Esophagus squamous epithelium (tissue), 4 donors: Measurements from ENCODE around the gene DDX54.

Experiments
- POLR2A ChIP-seq, 4 donors: fragments of 450-650 bp; IDR thresholded peaks; one replicate each; pipeline ENCODE4 v1.6.1; 2017; ENCODE audit warnings: antibody characterized with exemption in 4 of 4, mild to moderate bottlenecking in 4 of 4, moderate library complexity in 3 of 4
- TF ChIP-seq, protein P1 (sequence below), 6 experiments: fragments of 450-650 bp in 4 of 6; fragments of 200-600 bp in 2 of 6; sonication (generic) in 2 of 6; IDR thresholded peaks; one replicate each; pipeline ENCODE4 v1.5.1; 2016 to 2019; ENCODE audit warnings: antibody characterized with exemption in 6 of 6, mild to moderate bottlenecking in 4 of 6, moderate library complexity in 4 of 6

DNA sequence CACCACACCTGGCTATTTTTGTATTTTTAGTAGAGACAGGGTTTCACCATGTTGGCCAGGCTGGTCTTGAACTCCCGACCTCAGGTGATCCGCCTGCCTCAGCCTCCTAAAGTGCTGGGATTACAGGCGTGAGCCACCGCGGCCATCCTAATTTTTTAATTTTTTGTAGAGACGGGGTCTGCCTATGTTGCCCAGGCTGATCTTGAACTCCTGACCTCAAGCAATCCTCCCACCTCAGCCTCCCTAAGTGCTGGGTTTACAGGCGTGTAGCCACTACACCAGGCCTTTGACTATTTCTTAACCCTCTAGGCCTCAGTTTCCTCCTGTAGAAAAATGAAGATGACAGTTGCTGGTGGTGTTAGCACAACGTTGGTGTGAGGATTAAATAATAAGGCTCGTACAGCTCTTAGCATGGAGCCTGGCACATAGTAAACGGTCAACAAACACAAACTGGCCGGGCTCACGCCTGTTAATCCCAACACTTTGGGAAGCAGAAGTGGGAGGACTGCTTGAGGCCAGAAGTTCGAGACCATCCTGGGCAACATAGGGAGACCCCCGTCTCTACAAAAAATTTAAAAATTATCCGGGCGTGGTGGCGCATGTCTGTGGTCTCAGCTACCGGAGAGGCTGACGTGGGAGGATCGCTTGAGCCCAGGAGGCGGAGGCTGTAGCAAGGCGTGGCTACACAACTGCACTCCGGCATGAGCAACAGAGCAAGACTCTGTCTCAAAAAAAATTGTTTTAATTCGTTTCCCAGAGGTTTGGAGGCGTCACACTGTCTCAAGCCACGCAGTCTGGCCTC is 979 bp downstream of the DDX54 start:
- TF ChIP-seq POLR2A (IDR thresholded peaks at IDR 0.05) = no peak
- TF ChIP-seq, protein P1, sequence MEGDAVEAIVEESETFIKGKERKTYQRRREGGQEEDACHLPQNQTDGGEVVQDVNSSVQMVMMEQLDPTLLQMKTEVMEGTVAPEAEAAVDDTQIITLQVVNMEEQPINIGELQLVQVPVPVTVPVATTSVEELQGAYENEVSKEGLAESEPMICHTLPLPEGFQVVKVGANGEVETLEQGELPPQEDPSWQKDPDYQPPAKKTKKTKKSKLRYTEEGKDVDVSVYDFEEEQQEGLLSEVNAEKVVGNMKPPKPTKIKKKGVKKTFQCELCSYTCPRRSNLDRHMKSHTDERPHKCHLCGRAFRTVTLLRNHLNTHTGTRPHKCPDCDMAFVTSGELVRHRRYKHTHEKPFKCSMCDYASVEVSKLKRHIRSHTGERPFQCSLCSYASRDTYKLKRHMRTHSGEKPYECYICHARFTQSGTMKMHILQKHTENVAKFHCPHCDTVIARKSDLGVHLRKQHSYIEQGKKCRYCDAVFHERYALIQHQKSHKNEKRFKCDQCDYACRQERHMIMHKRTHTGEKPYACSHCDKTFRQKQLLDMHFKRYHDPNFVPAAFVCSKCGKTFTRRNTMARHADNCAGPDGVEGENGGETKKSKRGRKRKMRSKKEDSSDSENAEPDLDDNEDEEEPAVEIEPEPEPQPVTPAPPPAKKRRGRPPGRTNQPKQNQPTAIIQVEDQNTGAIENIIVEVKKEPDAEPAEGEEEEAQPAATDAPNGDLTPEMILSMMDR (IDR thresholded peaks at IDR 0.05) = no peak
